ENCODE measurements around the gene DSCAML1.

- no peak for TF ChIP-seq CTCF (IDR thresholded peaks at IDR 0.05)
- no peak for TF ChIP-seq POLR2A (IDR thresholded peaks at IDR 0.05)
These were observed 413.0 kb downstream of the DSCAML1 start for GRCh38 chr11:117384045-117384444.

All from testis (tissue), 2 donors.